Measurements from ENCODE around the gene IFNL1. TPM values are rescaled to one million over a fixed set of nuclear protein-coding genes. Genes with fewer than 3 reads are reported as not detected.
"Not testable (repeated sequence)": the region's sequence is repeated elsewhere in the genome, so short reads cannot be mapped to it uniquely, and the experiment has no call there.

Gene IFNL1
- total RNA-seq, 1 donor from 2014 or later = not detected

GRCh38 chr19:39327363-39328045 is 31.3 kb downstream of the IFNL1 start:
- Mint-ChIP-seq H3K27me3 (peaks cover 9% of the 10 kb centered on the region), H3K36me3 (no peaks in the 10 kb centered on the region), H3K9me3 (no peaks in the 10 kb centered on the region), H3K27ac (no peak overlapping the region), H3K4me3 (no peak overlapping the region), H3K4me1 (ENCODE audit: unreplicated experiment) (peaks cover 5% of the 10 kb centered on the region)
- no peak for TF ChIP-seq CTCF (conservative IDR thresholded peaks at IDR 0.05)
- DNase-seq (ENCODE audit: extremely low spot score, unreplicated experiment) = no peak

GRCh38 chr19:39328046-39328705 is 32.0 kb downstream of the IFNL1 start:
- Mint-ChIP-seq H3K4me3 (no peak overlapping the region), H3K9me3 (no peaks in the 10 kb centered on the region), H3K36me3 (no peaks in the 10 kb centered on the region), H3K4me1 (ENCODE audit: unreplicated experiment) (peaks cover 5% of the 10 kb centered on the region), H3K27ac (no peak overlapping the region), H3K27me3 (peaks cover 6% of the 10 kb centered on the region)
- DNase-seq (ENCODE audit: extremely low spot score, unreplicated experiment) = peak; percentile 93
- peak; percentile 98 for TF ChIP-seq CTCF (conservative IDR thresholded peaks at IDR 0.05)

GRCh38 chr19:39329948-39330347 is 33.7 kb downstream of the IFNL1 start:
- no peak overlapping the region for H3K27ac Mint-ChIP-seq
- no peaks in the 10 kb centered on the region for H3K9me3 Mint-ChIP-seq
- H3K4me1 Mint-ChIP-seq (ENCODE audit: unreplicated experiment) = peaks cover 5% of the 10 kb centered on the region
- no peak overlapping the region for H3K4me3 Mint-ChIP-seq
- peaks cover 6% of the 10 kb centered on the region for H3K27me3 Mint-ChIP-seq
- DNase-seq (ENCODE audit: extremely low spot score, unreplicated experiment) = no peak
- TF ChIP-seq CTCF (conservative IDR thresholded peaks at IDR 0.05) = no peak
- H3K36me3 Mint-ChIP-seq = no peaks in the 10 kb centered on the region

GRCh38 chr19:39332293-39332692 is 36.1 kb downstream of the IFNL1 start:
- no peak for TF ChIP-seq CTCF (conservative IDR thresholded peaks at IDR 0.05)
- H3K9me3 Mint-ChIP-seq = no peaks in the 10 kb centered on the region
- H3K27ac Mint-ChIP-seq = no peak overlapping the region
- H3K4me1 Mint-ChIP-seq (ENCODE audit: unreplicated experiment) = peaks cover 5% of the 10 kb centered on the region
- no peak for DNase-seq (ENCODE audit: extremely low spot score, unreplicated experiment)
- no peak overlapping the region for H3K4me3 Mint-ChIP-seq
- H3K27me3 Mint-ChIP-seq = peaks cover 12% of the 10 kb centered on the region
- no peaks in the 10 kb centered on the region for H3K36me3 Mint-ChIP-seq

GRCh38 chr19:39332738-39333137 is 36.5 kb downstream of the IFNL1 start:
- DNase-seq (ENCODE audit: extremely low spot score, unreplicated experiment); H3K9me3 Mint-ChIP-seq; H3K4me3 Mint-ChIP-seq; H3K4me1 Mint-ChIP-seq (ENCODE audit: unreplicated experiment); H3K36me3 Mint-ChIP-seq; H3K27ac Mint-ChIP-seq: not testable (repeated sequence)
- H3K27me3 Mint-ChIP-seq = peaks cover 13% of the 10 kb centered on the region

GRCh38 chr19:39333507-39333906 is 37.3 kb downstream of the IFNL1 start:
- Mint-ChIP-seq H3K9me3 (no peaks in the 10 kb centered on the region), H3K36me3 (no peaks in the 10 kb centered on the region), H3K4me1 (ENCODE audit: unreplicated experiment) (no peaks in the 10 kb centered on the region), H3K27me3 (peaks cover 10% of the 10 kb centered on the region), H3K27ac (no peak overlapping the region), H3K4me3 (no peak overlapping the region)
- TF ChIP-seq CTCF (conservative IDR thresholded peaks at IDR 0.05) = no peak
- no peak for DNase-seq (ENCODE audit: extremely low spot score, unreplicated experiment)

All from type B pancreatic cell (in vitro differentiated cells).